ENCODE results near the gene SUSD4.

The SUSD4 gene

DNA sequence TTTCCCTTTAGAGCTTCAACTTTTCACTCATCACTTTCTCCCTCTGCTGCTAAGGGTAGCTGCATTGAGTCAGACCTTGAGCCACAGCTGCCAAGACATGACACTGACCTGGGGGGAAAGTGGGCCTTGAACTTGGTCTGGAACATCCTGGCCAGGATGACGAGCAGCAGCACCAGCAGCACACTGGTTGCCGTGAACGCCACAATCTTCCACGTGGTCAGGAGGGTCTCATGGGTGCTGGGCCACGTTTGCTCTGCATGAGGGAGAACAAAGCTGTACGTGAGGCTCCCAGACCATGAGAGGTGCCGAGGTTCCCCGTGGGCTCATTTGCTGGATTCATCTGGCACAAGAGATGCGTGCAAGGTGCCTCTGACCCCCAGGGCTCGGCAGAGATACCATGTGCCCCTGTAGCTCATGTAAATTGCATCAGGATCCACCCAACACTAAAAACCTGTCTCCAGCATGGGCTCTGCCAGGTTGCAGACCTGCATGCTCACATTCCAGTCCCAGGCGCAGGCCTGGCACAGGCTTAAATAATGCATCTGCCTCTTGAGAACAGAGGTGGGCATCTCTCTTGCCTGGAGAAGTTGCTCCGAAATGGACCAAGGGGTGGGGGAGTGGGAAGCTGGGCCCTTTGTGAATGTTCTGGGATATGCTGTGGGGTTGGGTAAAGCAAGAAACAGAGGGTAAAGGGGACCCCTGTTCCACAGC is 136.3 kb downstream of the SUSD4 start:
- no peak for DNase-seq

DNA sequence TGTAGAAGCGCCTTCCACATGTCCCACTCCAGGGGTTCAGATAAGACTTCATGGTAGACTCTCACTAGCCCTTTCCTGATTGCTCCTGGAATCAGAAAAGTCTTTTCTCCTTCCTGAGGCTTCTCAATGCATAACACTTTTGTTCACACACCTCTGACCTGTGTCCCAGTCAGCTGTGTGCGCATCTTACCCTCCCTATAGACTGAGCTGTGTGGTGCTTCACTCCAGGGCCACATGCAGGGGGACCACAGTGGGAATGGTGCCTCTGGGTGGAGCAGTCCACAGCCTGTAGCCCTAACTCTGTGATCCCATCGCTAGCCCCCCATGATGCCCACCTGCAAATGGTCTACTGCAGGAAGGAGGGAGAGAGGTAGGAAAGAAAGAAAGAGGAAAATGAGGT is 136.9 kb downstream of the SUSD4 start:
- no peak for DNase-seq

DNA sequence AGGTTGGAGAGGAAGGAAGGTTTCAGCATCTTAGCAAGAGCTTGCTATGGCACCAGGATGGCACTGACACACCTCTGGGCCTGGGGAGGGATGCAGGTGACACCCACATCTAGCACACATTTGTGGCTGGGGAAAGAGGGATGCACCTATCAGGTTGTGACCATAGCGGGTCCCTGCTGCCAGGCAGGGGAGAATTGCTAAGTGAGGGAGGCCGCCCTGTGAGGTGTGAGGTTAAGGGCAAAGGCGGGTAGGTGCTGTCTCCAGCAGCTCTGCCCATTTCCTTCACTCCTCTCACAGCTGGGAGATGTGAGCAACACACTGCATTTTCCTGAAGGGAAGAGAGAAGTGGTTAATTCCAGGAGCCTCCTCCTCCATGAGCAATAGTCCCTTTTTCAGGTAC is 137.7 kb downstream of the SUSD4 start:
- DNase-seq = no peak

- no peak for DNase-seq
These were observed 138.5 kb downstream of the SUSD4 start for GRCh38 chr1:223225481-223225880.

- DNase-seq = no peak
These were observed 138.9 kb downstream of the SUSD4 start for GRCh38 chr1:223225061-223225460.

DNA sequence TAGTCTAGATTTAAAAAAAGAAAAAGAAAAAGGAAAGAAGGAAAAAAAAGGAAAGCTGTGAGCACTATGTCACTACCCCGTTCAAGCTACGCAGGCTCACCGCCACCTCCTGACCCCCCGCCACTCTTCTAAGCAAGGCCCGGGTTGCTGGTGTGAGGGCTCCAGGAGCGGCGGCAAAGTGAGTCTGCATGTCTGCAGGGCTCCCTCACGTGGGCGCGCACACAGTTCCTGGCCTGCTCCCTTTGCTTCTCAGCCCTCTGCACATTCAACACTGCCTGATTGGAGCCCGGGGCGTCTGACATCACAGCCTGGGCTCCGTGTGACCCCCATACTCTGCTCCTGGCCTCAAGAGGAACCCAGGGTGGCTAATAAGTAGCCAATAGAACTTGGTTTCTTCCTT is 139.5 kb downstream of the SUSD4 start:
- no peak for DNase-seq

GRCh38 chr1:223223091-223223995 is 140.6 kb downstream of the SUSD4 start:
- DNase-seq = no peak

- no peak for DNase-seq
These were observed 141.6 kb downstream of the SUSD4 start for GRCh38 chr1:223222377-223222776.

- DNase-seq = no peak
These were observed 142.3 kb downstream of the SUSD4 start for GRCh38 chr1:223221686-223222085.

- DNase-seq = no peak
These were observed 143.9 kb downstream of the SUSD4 start for GRCh38 chr1:223219846-223220610.

DNA sequence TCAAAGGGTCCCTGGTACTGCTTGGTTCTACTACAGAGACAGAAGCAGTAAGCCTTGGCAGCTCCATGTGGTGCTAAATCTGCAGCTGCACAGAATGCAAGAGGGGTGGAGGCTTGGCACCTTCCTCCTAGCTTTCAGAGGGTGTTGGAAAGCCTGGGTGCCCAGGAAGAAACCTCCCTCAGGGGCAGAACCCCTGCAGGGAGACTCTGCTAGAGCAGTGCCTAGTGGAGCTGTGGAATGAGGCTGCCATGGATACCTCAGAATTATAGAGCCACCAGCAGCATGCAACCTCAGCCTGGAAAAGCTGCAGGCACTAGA is 144.7 kb downstream of the SUSD4 start:
- no peak for DNase-seq

DNA sequence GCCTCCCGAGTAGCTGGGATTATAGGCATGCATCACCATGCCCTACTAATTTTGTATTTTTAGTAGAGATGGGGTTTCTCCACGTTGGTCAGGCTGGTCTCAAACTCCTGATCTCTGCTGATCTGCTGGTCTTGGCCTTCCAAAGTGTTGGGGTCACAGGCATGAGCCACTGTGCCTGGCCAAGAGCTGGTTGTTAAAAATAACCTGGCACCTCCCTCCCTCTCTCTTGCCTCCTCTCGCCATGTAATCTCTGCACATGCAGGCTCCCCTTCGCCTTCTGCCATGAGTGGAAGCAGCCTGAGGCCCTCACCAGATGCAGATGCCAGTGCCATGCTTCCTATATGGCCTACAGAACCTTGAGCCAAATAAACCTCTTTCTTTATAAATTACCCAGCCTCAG is 146.2 kb downstream of the SUSD4 start:
- no peak for DNase-seq

- DNase-seq = no peak
These were observed 147.3 kb downstream of the SUSD4 start for GRCh38 chr1:223216531-223217205.

DNA sequence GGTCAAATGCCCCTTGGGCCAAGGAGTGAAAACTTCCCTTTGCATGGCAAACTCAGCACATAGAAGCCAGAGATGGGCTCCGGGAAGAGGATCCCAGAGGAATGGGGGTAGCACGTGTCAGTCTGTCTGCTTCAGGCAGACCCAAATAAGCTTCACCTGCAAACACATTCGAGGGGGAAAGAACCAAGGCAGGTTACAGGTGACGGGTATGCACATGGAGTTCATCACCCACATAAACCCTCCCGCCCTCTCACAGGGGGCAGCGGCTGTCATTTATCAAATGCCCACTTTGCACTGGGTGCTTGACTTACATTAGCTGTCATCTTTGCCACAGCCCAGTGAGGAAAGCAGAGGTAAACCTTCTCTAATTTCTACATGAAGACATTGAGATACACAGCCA is 147.9 kb downstream of the SUSD4 start:
- no peak for DNase-seq

- no peak for DNase-seq
These were observed 148.9 kb downstream of the SUSD4 start for GRCh38 chr1:223215026-223215425.

DNA sequence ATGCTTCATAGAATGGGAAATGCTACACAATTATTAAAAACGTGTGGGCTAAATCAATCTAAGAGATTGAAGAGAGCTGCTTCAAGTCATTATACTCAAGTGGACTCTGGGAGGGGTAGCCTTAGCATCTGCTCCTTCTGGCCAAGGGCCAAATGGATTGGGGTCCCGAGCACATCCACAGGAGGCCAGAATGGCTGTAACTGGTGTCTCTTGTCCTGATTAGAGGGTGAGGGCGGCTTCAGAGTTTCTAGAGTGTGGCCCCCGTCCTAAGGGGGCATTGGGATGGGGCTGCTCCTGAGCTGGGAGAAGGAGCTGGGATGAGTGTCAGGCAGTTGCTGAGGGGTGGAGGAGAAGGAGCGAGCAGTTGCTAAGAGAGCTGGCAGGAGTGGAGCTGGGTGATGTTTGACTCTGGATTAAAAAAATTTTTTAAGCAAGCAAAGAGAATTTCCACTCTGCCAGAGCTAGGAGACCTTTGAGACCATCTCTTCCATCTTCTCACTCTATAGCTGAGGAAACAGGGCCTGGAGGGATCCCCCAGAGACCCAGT is 149.6 kb downstream of the SUSD4 start:
- DNase-seq = no peak

DNA sequence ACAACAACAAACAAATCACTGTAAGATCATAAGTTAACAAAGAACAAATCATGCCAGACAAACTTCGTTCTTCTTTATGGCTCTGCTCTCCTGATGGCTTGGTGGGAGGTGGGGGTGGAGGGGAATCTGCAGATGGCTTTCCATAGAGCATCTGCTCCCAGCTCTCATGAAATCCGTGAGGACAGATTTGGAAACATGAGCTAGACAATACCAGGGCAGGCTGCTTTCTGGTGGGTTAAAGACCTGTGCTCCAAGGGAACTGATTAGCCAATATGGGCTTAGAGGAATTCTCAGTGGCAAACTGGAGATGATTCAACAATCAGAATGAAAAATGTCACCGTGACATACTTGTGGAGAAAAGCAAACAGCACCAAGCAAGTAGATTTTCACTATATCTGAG is 151.5 kb downstream of the SUSD4 start:
- DNase-seq = no peak

- DNase-seq = no peak
These were observed 152.5 kb downstream of the SUSD4 start for GRCh38 chr1:223211323-223211985.

DNA sequence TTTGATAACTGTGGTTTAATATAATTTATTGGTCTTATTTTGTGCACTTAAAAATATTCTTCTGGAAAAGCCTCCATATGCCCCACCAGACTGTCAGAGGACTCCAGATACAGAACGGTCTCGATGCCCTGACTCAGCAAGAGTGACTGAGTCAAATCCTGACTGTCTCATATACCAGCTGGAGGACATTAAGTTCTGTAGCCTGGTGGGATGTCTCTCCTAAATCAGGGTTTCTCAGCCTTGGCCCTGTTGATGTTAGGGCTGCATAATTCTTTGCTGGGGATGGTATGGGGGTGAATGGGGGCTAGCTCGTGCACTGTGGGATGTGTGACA is 153.2 kb downstream of the SUSD4 start:
- no peak for DNase-seq

- no peak for DNase-seq
These were observed 153.8 kb downstream of the SUSD4 start for GRCh38 chr1:223209992-223210787.

DNA sequence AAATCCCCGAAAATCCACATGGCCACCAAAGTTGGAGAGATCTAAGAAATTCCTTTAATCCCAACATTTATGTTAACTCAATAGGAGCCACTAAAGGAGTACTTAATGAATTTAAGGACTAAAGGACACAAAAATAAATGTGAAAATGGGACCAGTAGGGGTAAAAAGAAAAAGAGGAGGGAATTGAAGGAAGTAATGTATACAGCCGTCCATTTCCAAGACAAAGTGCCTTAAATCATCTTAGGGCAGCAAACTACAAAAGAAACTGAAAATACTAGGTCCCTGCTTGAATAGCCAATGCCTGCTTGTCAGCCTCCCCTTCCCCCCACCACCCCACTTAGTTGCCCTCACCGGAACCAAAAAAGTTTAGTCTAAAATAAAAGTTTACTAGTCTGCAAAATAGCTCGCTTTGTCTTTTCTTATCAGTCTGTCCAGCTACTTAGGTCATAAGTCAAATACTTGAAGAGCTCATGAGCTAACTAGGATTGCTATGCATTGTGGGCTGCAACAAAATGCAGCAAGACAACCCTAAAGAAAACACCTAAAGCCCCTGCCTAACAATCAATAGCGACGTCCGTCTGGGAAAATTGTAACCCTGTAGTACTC is 154.6 kb downstream of the SUSD4 start:
- no peak for DNase-seq
